ENCODE measurements around the gene TMEM150A. TPM values are rescaled to one million over a fixed set of nuclear protein-coding genes. Genes with fewer than 3 reads are reported as not detected.

The TMEM150A gene
- total and polyA plus RNA-seq, 2 of the 13 experiments (the other 11 are each of a cell fraction or from before 2014, with no cell fraction given): 30.1 to 70.4 TPM

GRCh38 chr2:85602476-85603234 lies at the start of gene TMEM150A (continued):
- TF ChIP-seq ZNF431 (CRISPR knock-in tag; IDR thresholded peaks at IDR 0.05; ENCODE audit: borderline replicate concordance, low read depth) (0 out of 2 replicates have a peak, but pooled peaks have one; percentile 13), THAP11 (CRISPR knock-in tag; IDR thresholded peaks at IDR 0.05) (peak; percentile 98), ZNF782 (CRISPR knock-in tag; IDR thresholded peaks at IDR 0.05; ENCODE audit: borderline replicate concordance) (no peak), ZNF800 (CRISPR knock-in tag; IDR thresholded peaks at IDR 0.05) (no peak), SALL2 (CRISPR knock-in tag; IDR thresholded peaks at IDR 0.05) (no peak), ZHX2 (IDR thresholded peaks at IDR 0.05; ENCODE audit: low read depth) (peak; percentile 73; the same call in 1 of the 2 replicates), ZHX2 (CRISPR knock-in tag; IDR thresholded peaks at IDR 0.05; ENCODE audit: borderline replicate concordance) (peak; percentile 79; the same call in 1 of the 2 replicates), KDM4B (CRISPR knock-in tag; IDR thresholded peaks at IDR 0.05) (no peak), SPEN (CRISPR knock-in tag; IDR thresholded peaks at IDR 0.05; ENCODE audit: low read depth) (peak; percentile 88), IKZF1 (IDR thresholded peaks at IDR 0.05) (no peak), ZNF543 (CRISPR knock-in tag; IDR thresholded peaks at IDR 0.05) (no peak), SMYD3 (CRISPR knock-in tag; IDR thresholded peaks at IDR 0.05) (no peak), DZIP1 (CRISPR knock-in tag; IDR thresholded peaks at IDR 0.05) (no peak), MYPOP (CRISPR knock-in tag; IDR thresholded peaks at IDR 0.05) (peak; percentile 59; the same call in 1 of the 2 replicates), IRX3 (CRISPR knock-in tag; IDR thresholded peaks at IDR 0.05; ENCODE audit: borderline replicate concordance, low read depth) (0 out of 2 replicates have a peak, but pooled peaks have one; percentile 84), PPARG (CRISPR knock-in tag; conservative IDR thresholded peaks at IDR 0.05) (no peak), GPN1 (CRISPR knock-in tag; IDR thresholded peaks at IDR 0.05; ENCODE audit: borderline replicate concordance) (no peak)
